Germinal center (tissue), 1 donor: ENCODE measurements around the gene PLEKHA7.

Source experiments
- DNase-seq: peaks from one replicate; pipeline ENCODE4 v3.0.0; 2012; ENCODE audit warnings: mixed read lengths, low spot score

PLEKHA7 gene

DNA sequence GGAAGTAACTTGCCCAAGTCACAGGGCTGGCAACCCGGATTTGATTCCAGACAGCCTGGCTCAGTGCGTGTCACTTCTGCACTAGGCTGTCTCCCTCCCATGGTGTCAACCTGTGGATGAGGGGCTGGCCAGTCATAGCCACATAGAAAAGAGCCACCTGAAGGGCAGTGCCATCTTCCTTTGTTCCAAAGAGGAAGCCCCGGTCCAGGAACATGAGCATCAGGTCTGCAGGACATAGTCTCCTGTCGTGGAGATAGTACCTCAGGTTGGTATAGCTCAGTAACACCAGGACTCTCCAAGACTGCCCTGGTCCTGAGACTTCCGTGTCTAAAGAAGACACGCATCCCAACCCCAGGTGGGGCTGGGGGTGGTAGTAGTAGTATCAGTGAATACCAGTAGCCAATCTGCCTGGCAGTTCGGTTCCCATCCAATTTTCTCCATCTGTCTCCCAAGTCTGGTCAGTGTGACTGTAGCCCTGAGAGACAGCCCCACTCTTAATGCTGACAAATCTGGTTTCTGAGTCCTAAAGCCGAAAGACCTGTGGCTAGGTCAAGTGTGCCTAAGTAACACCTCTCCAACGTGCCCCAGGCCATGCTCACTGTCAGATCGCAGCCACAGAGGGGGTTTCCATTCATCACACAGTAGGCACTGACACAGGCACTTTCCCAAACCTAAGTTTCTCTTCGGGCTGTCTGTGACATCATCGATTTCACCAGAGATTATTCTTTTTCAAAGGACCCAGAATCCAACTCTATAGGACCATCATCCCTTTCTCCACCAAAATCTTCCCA, 242.7 kb downstream of the PLEKHA7 start:
- DNase-seq = no peak

DNA sequence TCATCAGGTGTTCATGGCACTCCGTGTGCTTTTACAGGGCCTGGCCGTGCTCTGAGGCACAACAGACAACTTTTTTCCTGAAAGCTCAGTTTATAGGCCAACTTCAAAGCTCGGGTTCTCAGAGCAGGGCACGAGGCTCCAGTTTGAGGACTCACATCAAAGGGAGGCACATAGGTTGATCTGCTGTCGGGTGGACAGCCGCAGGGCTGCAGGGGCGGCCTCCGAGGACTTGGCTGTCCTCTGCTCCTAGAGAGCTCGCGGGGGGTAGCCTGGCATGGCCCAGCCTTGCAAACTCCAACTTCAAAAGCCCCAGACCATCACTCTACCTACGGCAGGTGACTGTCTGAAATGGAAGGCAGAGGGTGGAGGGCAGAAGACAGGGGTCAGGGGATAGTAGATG, 244.2 kb downstream of the PLEKHA7 start:
- DNase-seq = no peak

DNA sequence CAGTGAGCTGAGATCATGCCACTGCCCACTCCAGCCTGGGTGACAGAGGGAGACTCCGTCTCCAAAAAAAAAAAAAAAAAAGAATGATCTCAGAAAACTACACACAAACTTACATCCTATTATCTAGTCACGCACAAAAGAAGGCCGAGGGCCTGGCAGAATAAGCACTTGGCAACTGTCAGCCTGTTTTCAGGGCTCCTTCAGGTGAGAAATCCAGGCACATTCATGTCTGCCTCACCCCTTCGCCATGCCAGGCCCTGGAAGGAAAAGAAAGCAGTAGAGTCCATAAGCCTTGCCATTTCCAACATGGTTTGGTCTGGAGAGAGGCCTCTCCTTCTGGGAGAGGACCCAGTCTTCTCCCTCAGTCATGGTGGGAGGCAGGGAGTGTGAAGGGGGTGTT, 244.8 kb downstream of the PLEKHA7 start:
- DNase-seq = no peak

DNA sequence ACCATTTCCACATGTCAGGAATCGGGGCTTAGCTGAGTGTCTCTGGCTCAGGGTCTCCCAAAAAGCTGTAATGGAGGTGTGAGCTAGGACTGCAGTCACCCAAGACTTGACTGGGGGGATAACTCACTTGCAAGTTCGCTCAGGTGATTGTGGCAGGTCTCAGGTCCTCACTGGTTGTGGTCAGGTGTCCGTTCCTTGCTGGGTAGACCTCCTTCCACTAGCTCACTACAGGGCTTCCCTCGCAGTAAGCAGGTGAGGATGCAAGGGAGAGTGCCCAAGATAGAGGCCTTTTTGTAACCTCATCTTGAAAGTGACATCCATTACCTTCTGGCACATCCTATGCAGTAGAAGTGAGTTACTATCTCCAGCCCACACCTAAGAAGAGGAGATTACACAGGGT, 246.3 kb downstream of the PLEKHA7 start:
- no peak for DNase-seq

DNA sequence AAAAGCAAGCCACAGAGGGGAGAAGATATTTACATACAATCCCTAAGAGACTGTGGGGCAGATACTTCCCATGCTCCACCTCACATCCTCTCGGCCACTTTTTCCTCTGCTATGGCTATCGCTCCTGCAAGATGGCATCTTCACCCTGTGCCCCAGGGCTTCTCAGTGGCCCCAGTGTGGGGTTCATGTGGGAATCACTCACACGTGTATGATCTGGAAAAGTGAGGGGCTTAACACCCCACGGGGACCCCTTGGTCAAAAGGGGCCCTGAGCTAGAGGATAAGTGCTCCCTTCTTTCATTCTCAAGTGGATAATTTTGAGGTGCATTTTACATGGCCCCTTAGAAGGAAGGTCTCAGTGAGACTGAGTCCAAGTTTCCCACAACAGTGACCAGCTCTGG, 247.1 kb downstream of the PLEKHA7 start:
- no peak for DNase-seq

DNA sequence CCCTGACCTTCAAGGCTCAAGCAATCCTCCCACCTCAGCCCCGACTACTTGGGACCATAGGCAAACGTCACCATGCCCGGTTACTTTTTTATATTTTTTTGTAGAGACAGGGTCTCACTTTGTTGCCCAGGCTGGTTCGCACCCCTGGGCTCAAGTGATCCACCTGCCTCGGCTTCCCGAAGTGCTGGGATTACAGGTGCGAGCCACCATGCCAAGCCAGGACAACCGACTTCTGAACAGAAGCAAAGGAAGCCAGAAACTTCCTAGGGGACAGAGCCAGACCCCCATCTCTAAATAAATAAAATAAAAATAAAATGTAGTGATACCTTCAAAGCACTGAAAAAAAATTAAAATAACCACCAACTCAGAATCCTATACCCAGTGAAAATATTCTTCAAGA, 249.3 kb downstream of the PLEKHA7 start:
- DNase-seq = no peak

DNA sequence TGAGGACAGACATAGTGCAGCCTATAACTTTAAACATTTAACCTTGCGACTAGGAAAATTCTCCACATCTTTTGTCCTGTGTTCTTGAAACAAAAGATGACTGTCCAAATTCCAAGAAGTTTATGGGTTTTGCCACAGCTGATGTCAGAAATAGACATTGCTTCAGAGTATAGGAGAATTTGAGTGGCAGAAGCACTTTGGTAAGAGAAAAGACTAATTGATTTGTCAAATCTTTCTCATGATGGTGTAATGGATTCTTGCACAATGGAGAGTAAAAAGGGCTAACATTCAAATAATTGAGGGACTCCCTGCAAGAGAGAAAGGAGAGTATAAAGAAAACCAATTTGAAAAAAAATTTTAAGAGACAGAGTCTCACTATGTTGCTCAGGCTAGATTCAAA, 250.5 kb downstream of the PLEKHA7 start:
- no peak for DNase-seq

DNA sequence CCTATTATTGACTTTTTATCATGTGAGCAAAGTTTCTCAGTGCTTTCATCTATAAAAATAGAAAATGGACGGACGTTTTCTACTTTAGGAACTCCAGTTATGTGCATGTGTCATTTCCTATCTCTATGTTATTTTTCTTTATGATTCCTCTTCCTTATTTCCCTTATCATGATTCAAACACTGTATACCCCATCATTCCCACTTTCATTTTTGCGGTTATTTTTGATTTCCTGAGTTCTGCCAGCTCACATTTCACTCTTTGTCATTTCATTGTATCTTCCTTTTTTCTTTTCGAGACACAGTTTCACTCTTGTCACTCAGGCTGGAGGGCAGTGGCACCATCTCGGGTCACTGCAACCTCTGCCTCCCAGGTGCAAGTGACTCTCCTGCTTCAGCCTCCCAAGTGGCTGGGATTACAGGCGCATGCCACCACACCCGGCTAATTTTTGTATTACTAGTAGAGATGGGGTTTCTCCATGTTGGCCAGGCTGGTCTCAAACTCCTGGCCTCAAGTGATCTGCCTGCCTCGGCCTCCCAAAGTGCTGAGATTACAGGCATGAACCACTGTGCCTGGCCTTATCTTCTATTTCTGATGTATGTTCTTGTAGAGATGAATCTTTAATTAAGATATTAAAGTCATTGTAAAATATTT, 254.2 kb downstream of the PLEKHA7 start:
- no peak for DNase-seq

DNA sequence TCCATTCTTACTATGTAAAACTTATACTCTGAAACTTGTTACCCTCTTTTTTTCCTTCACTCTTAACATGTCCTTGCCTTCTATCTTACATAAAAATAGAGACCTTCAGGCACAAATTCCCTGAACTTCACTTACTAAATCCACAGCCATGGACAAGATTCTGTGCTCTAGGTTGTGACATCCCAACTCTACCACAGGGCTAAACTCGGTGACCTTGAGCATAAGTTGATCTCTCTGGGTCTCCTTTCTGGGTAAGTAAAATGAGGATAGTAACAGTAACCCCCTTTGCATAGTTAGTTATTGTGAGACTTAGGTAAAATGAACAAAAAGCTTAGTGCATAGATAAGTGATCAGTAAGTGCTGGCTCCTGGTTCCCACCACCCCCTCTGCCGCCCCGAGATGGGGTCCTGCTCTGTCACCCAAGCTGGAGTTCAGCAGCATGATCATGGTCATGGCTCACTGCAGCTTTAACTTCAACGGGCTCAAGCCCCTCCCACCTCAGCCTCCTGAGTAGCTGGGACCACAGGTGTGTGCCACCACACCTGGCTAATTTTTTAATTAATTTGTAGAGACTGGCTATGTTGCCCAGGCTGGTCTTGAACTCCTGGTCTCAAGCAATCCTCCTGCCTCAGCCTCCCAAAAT, 255.7 kb downstream of the PLEKHA7 start:
- no peak for DNase-seq

DNA sequence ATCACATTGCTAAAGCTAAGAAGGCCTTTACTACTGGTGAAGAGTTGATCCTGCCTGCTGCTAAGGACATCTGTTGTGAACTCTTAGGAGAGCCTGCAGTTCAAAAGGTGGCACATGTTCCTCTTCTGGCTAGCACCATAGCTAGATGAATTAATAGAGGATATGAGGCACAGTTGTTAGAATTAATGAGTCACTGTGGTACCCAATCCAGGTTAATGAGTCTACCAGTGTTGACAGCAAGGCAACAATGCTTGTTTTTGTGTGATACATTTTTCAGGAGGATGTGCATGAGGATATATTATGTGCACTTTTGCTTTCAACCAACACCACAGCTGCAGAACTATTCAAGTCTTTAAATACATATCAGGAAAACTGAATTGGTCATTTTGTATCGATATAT, 263.8 kb downstream of the PLEKHA7 start:
- DNase-seq = no peak

DNA sequence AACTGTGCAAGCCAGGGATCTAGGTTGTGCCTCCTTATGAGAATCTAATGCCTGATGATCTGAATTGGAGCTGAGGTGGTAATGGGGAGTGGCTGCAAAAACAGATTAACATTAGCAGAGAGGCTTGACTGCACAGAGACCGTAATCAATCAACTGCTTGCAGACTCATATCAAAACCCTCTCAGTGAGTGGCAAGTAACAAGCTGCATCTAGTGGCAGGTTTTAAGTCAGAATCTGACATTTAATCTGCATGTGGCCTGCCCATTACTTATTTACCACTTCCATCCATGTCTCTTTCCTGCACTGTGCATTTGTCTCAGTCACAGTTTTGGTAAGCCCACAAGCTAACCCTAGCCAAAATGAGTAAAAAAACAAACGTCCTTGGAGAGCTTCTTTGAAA, 264.5 kb downstream of the PLEKHA7 start:
- DNase-seq = no peak

DNA sequence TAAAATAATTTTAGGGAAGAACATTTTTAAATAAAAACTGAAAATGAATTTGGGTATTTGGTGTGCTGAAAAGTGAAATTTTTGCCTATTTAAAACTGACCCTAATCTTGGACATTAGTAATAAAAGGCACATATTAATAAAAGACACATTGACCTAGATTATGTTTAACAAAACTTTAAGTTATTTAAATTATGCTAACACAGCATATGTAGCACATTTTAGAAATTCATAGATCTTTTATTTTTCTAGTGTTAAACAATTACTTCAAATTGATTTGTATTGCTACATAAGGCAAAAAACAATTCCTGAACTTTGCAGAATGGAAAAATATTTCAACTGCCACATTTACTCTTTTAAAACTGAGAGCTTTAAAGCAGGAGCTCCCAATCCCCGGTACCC, 265.1 kb downstream of the PLEKHA7 start:
- DNase-seq = no peak

DNA sequence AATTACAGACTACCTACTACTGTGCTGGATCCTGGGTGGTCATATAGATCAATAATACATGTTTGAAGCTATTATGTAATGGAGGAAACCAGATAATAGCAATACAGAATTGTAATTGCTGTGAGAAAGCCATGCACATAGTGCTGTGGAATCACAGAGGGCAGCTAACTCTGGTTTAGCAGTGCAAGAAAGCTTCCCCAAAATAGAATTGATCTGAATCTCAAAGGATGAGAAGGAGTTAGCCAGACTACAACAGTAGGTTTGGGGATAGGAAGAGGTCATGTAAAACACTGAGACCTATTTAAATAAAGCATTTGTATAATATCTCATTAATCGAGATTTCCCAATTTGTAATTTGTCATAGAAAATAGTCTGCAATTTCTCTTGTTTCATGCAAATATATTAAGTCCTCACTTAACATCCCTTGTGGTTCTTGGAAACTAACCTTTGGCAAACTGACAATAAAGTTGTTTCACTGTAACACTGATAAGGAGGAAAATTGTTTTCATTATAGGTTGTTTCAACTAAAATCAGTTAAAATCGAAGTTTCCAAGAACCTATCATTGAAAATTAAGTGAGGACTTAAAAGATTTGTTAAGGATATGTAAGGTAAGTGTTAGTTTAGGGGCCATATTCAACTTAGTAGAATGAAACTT, 268.1 kb downstream of the PLEKHA7 start:
- no peak for DNase-seq

DNA sequence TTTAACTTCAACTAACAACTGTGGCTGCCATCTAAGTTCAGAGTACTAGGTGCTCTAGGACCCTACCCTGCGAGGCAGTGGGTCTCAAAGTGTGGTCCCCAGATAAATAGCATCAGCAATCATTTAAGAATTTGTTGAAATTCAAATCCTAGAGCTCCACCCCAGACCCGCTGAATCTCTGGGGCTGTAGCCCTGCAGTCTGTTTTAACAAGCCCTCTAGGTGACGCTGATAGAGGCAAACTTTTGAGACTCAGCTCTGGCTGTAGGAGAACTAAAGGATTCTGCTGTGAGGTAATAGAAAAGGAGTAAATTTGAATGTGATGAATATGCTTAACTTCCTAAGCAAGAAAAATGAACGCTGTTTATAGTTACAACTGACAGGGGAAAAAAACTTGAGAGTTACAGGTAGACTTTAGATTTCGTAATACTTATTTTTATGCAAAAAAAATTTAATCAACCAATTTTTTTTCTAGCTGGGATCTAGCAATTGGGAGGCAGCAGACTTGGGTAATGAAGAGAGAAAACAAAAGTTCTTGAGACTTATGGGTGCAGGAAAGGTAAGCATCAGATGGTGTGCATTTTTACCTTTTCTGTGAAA, 270.0 kb downstream of the PLEKHA7 start:
- no peak for DNase-seq

DNA sequence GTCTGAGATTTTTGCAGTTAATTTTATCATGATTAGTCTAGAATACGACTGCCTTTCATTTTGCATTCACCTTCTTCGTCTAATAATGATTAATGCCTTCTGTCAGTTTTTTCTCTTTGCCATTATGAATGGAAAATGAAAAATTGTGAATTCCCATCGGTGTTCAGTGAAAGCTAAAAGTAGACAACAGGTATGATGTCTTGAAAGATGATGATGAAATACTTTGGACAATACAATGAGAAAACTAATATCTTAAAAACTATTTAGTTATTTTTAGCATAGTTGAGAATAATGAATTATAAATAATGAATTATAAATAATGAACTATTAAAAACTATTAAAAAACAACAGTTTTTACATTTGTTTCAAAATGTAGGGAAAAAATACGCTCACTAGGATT, 270.7 kb downstream of the PLEKHA7 start:
- DNase-seq = no peak

DNA sequence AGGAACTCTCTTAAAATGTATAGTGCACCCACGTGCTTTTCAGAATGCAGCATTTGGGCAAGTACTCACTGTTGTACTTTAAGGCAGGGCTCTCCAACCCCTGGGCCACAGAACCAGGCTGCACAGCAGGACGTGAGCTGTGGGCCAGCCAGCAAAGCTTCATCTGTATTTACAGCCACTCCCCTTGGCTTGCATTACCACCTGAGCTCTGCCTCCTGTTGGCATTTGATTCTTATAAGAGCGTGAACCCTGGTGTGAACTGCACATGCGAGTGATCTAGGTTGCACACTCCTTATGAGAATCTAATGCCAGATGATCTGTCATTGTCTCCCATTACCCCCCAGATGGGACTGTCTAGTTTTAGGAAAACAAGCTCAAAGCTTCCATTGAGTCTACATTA, 272.7 kb downstream of the PLEKHA7 start:
- no peak for DNase-seq

DNA sequence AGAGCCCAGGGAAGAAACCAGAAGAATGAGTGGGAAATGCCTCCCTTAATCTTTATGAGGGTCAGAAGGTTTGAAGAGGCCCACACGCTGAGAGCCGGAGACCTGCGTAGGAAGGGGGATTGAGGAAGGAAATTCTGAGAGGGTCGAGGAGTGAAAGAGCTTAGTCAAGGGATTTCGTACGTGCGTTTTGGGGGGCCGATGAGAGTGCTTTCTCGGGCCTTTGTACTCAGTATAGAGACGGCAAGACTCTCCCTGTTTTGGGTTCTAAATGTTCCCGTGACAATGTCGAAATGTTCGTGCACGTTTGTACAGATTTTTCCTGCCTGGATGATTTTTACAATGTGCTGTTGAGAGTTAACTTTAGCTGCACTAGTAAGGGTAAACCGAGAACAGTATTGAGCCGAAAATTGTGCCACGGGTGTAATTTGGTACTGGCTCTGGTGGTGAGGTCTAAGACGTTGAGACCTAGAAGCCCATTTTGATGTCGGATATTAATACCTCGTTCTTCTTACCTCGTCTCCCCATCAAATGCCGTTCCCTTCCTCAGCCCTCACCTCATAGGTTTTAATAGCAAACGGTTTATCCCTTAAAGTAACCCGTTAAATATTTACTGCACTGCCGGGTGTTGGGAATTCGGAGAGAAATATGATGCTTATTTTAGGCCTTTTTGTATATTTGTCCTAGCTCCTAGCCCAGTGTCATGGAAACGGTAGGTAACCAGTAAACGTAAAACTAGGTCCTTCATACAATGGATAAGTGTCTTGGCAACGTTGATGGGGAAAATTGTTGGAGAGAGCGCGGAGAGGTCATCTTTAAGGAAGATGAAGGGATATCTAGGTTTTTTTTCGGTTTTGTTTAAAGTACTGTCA, 275.0 kb downstream of the PLEKHA7 start:
- DNase-seq = peak; percentile 14

DNA sequence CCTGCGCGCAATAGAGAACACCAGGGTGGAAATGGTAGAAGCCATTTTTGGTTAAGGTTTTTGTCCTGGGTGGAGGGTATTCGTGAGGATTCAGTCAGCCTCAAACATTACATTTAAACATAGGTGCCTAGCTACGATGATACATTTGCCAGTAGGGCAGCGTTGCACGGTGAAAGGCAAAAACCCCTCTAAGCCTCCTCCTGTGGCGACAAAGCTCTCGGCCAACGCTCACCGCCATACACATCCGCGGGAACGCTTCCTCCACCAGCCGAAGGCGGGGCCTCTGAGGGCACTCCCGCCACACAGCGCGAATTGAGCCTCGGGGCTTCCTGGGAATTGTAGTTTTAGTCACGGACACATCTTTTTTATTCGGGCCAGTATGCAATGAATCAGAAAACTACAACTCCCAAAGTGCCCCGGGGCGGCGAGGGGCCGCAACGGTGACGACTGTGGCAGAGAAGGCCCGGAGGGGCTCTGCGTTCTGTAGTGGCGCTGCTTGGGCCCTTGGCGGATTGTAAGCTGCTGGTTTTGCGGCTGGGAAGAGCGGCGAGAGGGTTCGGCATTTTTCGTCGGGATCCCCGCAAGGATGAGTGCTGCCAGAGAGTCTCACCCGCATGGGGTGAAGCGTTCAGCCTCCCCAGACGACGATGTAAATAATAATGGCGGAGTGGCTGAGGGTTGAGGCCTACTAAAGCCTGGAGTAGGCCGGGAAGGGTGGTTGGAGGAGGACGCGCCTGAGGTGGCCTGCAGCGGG, 275.8 kb downstream of the PLEKHA7 start, which contains the start of gene C11orf58:
TSS of gene C11orf58 (plus strand) at position 455 of the 754 bp plus-strand sequence. CDS start at position 587, 132 bp downstream.
- DNase-seq = peak; percentile 89

DNA sequence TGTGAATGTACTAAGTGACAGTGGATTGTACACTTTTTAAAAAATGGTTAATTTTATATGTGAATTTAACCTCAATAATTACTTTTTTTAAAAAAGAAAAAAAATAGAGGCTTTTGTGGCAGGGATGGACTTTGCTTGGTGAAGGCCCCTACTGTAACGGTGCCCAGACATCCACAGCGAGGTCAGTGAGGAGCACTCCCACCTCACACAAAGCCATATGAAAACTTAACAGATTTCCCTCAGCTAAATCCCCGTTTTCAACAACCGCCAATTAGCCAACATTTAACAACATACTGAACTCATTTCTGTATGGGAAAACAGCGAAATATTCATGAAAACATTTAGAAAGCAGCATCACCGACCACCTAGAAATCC, 276.4 kb downstream of the PLEKHA7 start:
- no peak for DNase-seq
